Activated naive CD8-positive, alpha-beta T cell treated with anti-CD3 and anti-CD28 coated beads, Interleukin-2, amount 10 ng/mL, durations not matched to agents 7 days and 5 days (primary cell): ENCODE results near the gene ELMO1. TPM values are rescaled to one million over a fixed set of nuclear protein-coding genes. Genes with fewer than 3 reads are reported as not detected.

ENCODE experiments used
- ATAC-seq: fragments of 150-1000 bp; cut with Tn5 transposase; one replicate; pipeline ENCODE4 v1.10.0; 2021; ENCODE audit warnings: low read depth, moderate library complexity
- POLR2A ChIA-PET: fragments of 350-600 bp; sonication (Branson Sonifier 250); formaldehyde crosslinking; loops from one replicate; lab custom pipeline; 2021; ENCODE audit warnings: antibody characterized with exemption; lab: Charles Lee
- DNase-seq: peaks from one replicate; pipeline ENCODE4 v3.0.0; 2021
- H3K27ac Mint-ChIP-seq: one replicate; pipeline ENCODE4 v1.8.0; 2022; ENCODE audit warnings: mild to moderate bottlenecking, mixed read lengths
- H3K27me3 Mint-ChIP-seq: one replicate; pipeline ENCODE4 v1.8.0; 2022; ENCODE audit warnings: mild to moderate bottlenecking, moderate library complexity, mixed read lengths
- H3K36me3 Mint-ChIP-seq: one replicate; pipeline ENCODE4 v1.8.0; 2021; ENCODE audit warnings: mild to moderate bottlenecking, mixed read lengths
- H3K4me1 Mint-ChIP-seq: one replicate; pipeline ENCODE4 v1.8.0; 2021; ENCODE audit warnings: mixed read lengths
- H3K4me3 Mint-ChIP-seq: one replicate; pipeline ENCODE4 v1.8.0; 2022; ENCODE audit warnings: mild to moderate bottlenecking, moderate library complexity, mixed read lengths
- H3K9me3 Mint-ChIP-seq: one replicate; pipeline ENCODE4 v1.8.0; 2021; ENCODE audit warnings: mixed read lengths
- total RNA-seq, 2 experiments: library from RNA; stranded (reverse); gene quantifications; one replicate each; pipeline ENCODE4 v1.2.3, GENCODE V29; 2021

Gene ELMO1
- total RNA-seq, 2 experiments from 2014 or later, result 73.4 to 78.6 TPM

DNA sequence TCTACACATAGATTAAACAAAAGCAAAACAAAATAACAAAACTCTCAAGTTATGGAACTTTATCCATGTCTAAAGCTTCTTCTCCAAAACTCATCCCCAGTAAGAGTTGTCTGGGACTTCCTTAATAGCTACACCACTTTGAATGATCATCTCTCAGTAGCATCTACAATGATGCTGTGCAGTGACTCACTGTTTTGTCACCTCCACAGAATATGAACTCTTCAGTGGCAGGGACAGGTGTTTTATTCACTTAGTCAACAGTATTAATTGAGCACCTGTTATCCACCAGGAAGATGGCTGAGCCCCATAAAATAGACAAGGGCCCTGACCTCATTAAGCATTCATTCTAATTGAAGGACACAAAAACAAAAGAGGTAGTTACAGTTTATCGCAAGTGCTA lies 350.7 kb downstream of the ELMO1 start:
- no peak for ATAC-seq
- H3K27me3 Mint-ChIP-seq, result no peaks in the 10 kb centered on the region
- H3K9me3 Mint-ChIP-seq, result peaks cover 2% of the 10 kb centered on the region
- no peak overlapping the region for H3K4me3 Mint-ChIP-seq
- no peak for DNase-seq
- peaks cover 42% of the 10 kb centered on the region for H3K36me3 Mint-ChIP-seq
- no peak overlapping the region for H3K27ac Mint-ChIP-seq
- POLR2A ChIA-PET, result no interaction called here
- H3K4me1 Mint-ChIP-seq, result peaks cover 16% of the 10 kb centered on the region

DNA sequence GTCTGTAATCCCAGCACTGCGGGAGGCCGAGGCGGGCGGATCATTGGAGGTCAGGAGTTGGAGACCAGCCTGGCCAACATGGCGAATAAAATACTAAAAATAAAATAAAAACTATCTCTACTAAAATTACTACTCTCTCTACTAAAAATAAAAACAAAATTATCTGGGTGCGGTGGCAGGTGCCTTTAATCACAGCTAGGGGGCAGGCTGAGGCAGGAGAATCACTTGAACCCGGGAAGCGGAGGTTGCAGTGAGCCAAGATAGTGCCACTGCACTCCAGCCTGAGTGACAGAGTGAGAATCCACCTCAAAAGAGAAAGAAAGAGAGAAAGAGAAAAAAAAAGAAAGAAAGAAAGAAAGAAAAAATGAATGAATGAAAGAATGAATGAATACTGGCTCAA lies 351.4 kb downstream of the ELMO1 start:
- ATAC-seq (no peak), DNase-seq (no peak)
- Mint-ChIP-seq H3K9me3 (peaks cover 5% of the 10 kb centered on the region), H3K4me3 (no peak overlapping the region), H3K36me3 (peaks cover 43% of the 10 kb centered on the region), H3K27ac (no peak overlapping the region), H3K4me1 (peaks cover 14% of the 10 kb centered on the region), H3K27me3 (no peaks in the 10 kb centered on the region)
- POLR2A ChIA-PET, result no interaction called here

DNA sequence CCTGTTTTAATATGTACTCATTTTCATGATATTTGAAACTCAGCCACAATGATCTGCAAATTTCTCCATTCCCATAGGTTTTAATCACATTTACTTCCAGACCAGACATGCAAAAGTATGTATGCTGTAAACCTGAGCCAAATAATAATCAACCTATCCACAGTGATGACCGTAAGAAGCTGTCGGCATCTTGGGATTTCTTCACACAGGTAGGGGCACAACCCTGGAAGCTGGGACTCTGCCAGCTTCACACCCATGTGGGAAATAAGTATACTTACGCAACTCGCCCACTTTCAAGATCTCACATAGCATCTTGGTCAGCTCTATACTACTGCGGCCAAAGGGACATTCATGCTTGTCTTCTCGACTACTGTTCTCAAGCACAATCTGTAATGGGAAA lies 352.3 kb downstream of the ELMO1 start:
- no peak for DNase-seq
- Mint-ChIP-seq H3K36me3 (peaks cover 48% of the 10 kb centered on the region), H3K9me3 (peaks cover 8% of the 10 kb centered on the region), H3K4me3 (no peak overlapping the region), H3K27me3 (no peaks in the 10 kb centered on the region), H3K27ac (no peak overlapping the region), H3K4me1 (peaks cover 15% of the 10 kb centered on the region)
- POLR2A ChIA-PET, result no interaction called here
- ATAC-seq, result no peak

DNA sequence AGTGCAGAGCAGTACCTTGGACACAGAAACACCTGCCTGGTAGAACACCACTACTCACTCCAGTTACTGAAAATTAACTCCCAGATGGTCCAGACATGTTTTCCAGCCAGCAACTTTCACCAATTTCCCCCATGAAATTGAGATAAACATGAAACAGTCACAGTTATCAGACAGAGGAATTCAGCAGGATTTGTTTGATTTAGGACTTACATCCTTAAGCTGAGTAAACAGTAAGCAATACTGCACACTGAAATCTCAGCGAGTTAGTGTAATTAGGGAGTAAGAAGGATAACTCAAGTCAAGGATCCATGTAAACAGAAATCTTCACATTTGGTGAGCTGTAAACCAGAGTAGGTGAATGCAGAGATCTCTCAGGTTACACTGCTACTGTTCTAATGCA lies 353.5 kb downstream of the ELMO1 start:
- POLR2A ChIA-PET, result no interaction called here
- Mint-ChIP-seq H3K36me3 (peaks cover 50% of the 10 kb centered on the region), H3K27ac (no peak overlapping the region), H3K4me3 (no peak overlapping the region), H3K4me1 (peaks cover 3% of the 10 kb centered on the region), H3K27me3 (no peaks in the 10 kb centered on the region), H3K9me3 (peaks cover 8% of the 10 kb centered on the region)
- DNase-seq, result no peak
- no peak for ATAC-seq

DNA sequence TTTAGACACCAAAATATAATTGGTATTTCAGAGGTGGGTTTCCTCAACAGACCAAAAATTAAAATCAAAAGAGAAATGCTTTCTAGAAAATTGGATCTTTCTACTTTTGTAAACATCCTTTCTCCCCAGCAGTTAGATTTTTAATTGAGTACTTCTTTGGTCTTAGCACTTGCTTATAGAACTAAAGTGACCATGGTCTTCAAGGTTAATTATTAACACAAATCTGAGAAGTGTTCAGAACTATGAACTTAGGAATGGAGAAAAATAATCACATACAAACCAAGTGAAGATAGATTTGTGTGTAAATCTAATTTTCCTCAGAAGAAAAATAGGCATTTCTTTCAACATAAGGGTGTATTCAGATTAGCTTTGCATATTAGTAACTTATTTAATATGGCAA lies 355.4 kb downstream of the ELMO1 start:
- no peak for ATAC-seq
- peaks cover 8% of the 10 kb centered on the region for H3K9me3 Mint-ChIP-seq
- H3K27me3 Mint-ChIP-seq, result no peaks in the 10 kb centered on the region
- POLR2A ChIA-PET, result interaction anchor here (0.6 kb wide), 1 partner anchor 202 kb away, joined by 4 read pairs; no protein-coding TSS in a partner anchor
- no peak overlapping the region for H3K27ac Mint-ChIP-seq
- no peak overlapping the region for H3K4me3 Mint-ChIP-seq
- peaks cover 9% of the 10 kb centered on the region for H3K4me1 Mint-ChIP-seq
- H3K36me3 Mint-ChIP-seq, result peaks cover 50% of the 10 kb centered on the region
- DNase-seq, result no peak

DNA sequence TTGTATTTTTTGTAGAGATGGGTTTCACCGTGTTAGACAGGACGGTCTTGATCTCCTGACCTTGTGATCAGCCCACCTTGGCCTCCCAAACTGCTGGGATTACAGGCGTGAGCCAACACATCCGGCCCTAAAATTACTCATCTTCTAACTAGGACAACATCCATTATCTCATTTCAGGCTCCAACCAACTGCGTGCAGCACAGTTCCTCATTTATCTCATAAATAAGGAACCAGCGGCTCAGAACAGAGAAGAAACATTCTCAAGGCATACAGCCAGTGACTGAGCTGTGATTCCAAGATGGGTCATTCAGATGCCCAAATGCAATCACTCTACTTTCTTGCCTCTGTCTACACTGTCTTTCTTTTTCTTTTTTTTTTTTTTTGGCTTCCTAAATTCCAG lies 356.1 kb downstream of the ELMO1 start:
- no peak overlapping the region for H3K27ac Mint-ChIP-seq
- peaks cover 15% of the 10 kb centered on the region for H3K4me1 Mint-ChIP-seq
- H3K36me3 Mint-ChIP-seq, result peaks cover 50% of the 10 kb centered on the region

DNA sequence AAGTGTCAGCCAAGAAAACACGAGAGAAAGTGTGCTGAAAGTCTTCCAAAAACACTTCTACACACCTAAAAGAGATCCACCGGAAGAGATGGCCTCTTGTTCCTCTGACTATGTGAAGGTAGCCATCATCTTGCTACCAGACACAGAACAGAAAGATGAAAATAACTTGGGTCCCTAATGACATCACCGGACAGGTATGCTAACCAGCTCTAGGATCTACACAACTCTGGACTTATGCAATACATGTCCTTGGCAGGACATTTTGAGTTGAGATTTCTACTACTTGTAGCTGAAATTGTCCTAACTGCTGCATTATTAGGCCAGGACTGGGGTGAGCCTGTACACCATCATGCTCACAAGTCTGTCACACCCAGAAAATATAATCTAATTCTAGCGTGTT lies 358.7 kb downstream of the ELMO1 start:
- H3K36me3 Mint-ChIP-seq, result peaks cover 44% of the 10 kb centered on the region
- H3K9me3 Mint-ChIP-seq, result peaks cover 8% of the 10 kb centered on the region
- POLR2A ChIA-PET, result no interaction called here
- no peaks in the 10 kb centered on the region for H3K27me3 Mint-ChIP-seq
- DNase-seq (no peak), ATAC-seq (no peak)
- H3K4me3 Mint-ChIP-seq, result no peak overlapping the region
- H3K4me1 Mint-ChIP-seq, result peaks cover 18% of the 10 kb centered on the region
- no peak overlapping the region for H3K27ac Mint-ChIP-seq

More for the DNA sequence above, 356.1 kb downstream of the ELMO1 start:
- Mint-ChIP-seq H3K9me3 (peaks cover 8% of the 10 kb centered on the region), H3K27me3 (no peaks in the 10 kb centered on the region), H3K4me3 (no peak overlapping the region)
- DNase-seq, result no peak
- ATAC-seq, result no peak
- POLR2A ChIA-PET, result interaction anchor here (0.6 kb wide), 1 partner anchor 202 kb away, joined by 4 read pairs; no protein-coding TSS in a partner anchor

DNA sequence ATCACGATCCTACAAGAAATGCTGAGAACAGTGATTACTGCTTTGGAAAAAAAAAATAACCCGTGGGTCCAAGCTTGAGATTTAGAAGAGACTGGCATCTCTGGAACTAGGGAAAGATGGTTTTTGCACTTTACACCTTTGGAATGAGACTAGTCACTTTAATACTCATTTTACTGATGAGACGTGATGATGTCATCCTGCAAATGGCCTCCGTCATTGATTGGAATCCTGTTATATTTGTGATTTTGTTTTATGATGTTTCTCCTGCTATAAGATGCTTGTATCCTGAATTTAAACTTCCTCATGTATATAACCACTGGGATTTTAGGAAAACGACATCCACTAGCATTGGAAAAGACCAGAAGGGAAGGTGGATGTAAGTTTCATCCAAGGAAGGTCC lies 363.1 kb downstream of the ELMO1 start:
- Mint-ChIP-seq H3K27me3 (no peaks in the 10 kb centered on the region), H3K9me3 (peaks cover 2% of the 10 kb centered on the region), H3K4me1 (peaks cover 27% of the 10 kb centered on the region), H3K27ac (peak overlapping the region; percentile 37), H3K36me3 (peaks cover 38% of the 10 kb centered on the region), H3K4me3 (no peak overlapping the region)
- ATAC-seq (no peak), DNase-seq (no peak)
- POLR2A ChIA-PET, result no interaction called here

DNA sequence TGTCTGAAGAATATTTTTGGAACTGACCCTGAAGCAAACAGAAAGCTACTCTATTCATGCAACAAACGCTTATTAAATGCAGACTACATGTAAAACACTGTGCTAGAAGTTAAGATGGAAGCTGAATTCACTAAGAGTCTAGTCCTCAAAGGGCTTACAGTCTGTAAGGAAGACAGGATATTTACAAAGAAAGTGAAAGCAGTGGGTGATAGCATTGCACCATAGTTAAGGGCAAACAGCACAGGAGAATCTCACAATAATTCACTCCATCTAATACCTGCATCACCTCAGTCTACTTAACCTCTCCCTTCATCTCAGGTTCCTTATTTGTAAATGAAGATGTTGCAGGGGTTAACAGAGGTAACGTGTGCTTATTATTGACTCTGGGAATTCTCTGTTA lies 364.4 kb downstream of the ELMO1 start:
- Mint-ChIP-seq H3K36me3 (peaks cover 42% of the 10 kb centered on the region), H3K4me3 (no peak overlapping the region), H3K27ac (peak overlapping the region; percentile 40), H3K27me3 (no peaks in the 10 kb centered on the region), H3K4me1 (peaks cover 27% of the 10 kb centered on the region), H3K9me3 (peaks cover 2% of the 10 kb centered on the region)
- peak; percentile 63 for ATAC-seq
- no peak for DNase-seq
- POLR2A ChIA-PET, result no interaction called here

DNA sequence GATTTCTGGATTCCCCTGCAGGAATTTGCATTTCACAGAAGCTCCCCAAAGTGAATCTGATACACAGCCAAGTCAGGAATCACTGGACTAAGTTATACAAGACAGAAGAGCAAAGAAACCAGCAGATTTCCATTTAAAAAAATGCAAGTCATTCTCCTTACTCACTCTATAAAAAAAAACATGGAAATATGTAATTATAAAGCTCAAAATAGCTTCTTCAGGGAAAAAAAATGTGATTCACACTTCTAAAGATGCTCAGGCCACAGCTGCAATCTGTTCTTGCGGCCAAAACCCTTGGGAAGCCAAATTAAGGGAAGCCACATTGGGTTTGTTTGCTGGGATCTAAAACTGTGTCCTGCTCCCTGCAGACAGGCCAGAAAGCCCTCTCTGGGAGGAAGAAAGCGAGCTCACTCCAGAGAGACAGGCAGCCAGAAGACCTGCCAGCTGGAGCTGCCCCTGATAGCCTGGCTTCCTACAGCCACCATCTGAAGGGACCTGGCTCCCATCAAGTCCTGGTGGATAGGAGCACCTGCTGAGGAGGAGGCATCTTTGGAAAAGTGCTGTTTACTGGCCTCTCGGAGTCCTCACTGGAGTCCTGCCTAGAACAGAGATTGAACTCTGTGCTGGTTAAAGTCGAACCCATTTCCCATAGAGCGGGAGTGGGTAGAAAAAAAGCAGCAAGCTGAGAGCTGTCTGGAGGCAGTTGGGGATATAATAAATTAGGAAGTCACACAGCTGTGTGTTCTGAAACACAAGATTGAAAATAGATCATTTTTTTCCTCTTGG lies 365.2 kb downstream of the ELMO1 start:
- H3K36me3 Mint-ChIP-seq, result peaks cover 39% of the 10 kb centered on the region
- no peaks in the 10 kb centered on the region for H3K27me3 Mint-ChIP-seq
- peak overlapping the region; percentile 49 for H3K27ac Mint-ChIP-seq
- DNase-seq (no peak), ATAC-seq (no peak)
- peaks cover 2% of the 10 kb centered on the region for H3K9me3 Mint-ChIP-seq
- H3K4me3 Mint-ChIP-seq, result no peak overlapping the region
- peaks cover 23% of the 10 kb centered on the region for H3K4me1 Mint-ChIP-seq
- POLR2A ChIA-PET, result no interaction called here

DNA sequence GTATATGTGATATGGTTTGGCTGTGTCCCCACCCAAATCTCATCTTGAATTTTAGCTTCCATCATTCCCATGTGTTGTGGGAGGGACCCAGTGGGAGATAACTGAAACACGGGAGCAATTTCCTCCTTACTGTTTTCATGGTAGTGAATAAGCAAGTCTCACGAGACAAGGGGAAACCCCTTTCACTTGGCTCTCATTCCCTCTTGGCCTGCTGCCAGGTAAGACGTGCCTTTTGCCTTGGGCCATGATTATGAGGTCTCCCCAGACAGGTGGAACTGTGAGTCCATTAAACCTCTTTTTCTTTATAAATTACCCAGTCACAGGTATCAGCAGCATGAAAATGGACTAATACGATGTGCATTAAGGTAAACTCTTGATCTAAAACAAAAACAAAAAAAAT lies 367.2 kb downstream of the ELMO1 start:
- Mint-ChIP-seq H3K4me3 (no peak overlapping the region), H3K9me3 (peaks cover 2% of the 10 kb centered on the region), H3K27ac (no peak overlapping the region), H3K4me1 (peaks cover 15% of the 10 kb centered on the region), H3K36me3 (peaks cover 43% of the 10 kb centered on the region), H3K27me3 (no peaks in the 10 kb centered on the region)
- POLR2A ChIA-PET, result no interaction called here
- no peak for DNase-seq
- ATAC-seq, result no peak

DNA sequence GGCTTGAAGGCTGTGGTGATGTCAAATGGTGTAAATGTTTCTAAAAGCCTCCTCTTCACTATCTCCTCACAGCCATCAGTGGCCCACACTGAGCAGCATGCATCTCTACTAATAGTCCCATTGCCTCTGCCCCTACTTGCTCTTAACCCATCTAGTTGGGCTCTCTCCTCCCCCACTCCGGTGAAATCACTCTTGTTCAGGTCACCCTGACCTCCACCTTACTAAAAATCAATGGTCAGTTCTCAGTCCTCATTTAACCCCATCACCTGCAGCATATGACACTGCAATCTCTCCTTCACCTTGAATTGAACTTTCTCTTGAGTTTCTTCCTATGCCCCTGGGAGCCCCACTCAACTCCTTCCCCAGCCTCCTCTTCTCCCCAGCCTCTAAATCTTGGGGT lies 369.2 kb downstream of the ELMO1 start:
- Mint-ChIP-seq H3K4me3 (no peak overlapping the region), H3K27ac (peak overlapping the region; percentile 1), H3K27me3 (no peaks in the 10 kb centered on the region), H3K4me1 (peaks cover 13% of the 10 kb centered on the region), H3K9me3 (peaks cover 2% of the 10 kb centered on the region), H3K36me3 (peaks cover 41% of the 10 kb centered on the region)
- POLR2A ChIA-PET, result no interaction called here
- no peak for DNase-seq
- no peak for ATAC-seq

DNA sequence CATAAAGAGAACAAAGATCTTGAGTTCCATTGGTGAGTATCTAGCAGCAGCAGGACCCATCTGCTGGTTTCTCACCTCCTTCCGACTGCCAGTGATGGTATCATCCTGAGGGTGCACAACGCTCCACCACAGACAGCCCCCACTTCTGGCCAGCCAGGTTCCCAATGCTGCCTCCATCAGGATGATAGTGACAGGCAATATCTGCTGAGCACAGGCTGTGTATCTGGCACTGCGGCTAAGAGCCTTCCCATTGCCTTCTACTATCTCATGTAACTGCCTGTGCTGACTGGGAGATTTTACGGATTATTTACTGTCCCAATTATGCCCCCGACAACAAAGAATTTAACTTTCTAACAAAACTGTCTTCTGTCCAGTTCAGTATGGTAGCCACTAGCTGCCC lies 372.0 kb downstream of the ELMO1 start:
- Mint-ChIP-seq H3K27me3 (no peaks in the 10 kb centered on the region), H3K9me3 (no peaks in the 10 kb centered on the region), H3K27ac (no peak overlapping the region), H3K4me3 (no peak overlapping the region), H3K4me1 (peaks cover 5% of the 10 kb centered on the region), H3K36me3 (peaks cover 28% of the 10 kb centered on the region)
- ATAC-seq (no peak), DNase-seq (no peak)
- POLR2A ChIA-PET, result no interaction called here

DNA sequence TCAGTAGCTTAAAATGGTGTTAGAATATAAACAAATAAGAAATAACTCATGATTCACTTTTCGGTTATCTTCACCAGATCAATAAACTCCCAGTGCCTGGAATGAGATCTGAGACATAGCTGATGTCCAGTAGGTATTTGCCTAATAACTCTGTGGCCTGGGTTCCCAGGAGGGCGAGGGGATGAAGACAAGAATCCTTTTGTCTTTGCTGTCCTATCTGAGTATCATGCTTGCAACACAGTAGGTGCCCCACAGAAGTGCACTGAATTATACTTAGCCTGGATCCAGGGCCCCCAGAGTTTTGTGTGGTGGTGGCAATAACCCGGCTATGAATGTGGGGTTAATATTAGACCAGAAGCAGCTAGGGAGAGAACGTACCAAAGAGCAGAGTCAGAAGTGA lies 374.3 kb downstream of the ELMO1 start:
- Mint-ChIP-seq H3K27me3 (no peaks in the 10 kb centered on the region), H3K4me3 (no peak overlapping the region), H3K9me3 (no peaks in the 10 kb centered on the region), H3K27ac (no peak overlapping the region), H3K4me1 (peaks cover 3% of the 10 kb centered on the region), H3K36me3 (peaks cover 32% of the 10 kb centered on the region)
- POLR2A ChIA-PET, result no interaction called here
- ATAC-seq (no peak), DNase-seq (no peak)
